ENCODE data around the gene PTPRJ.

PTPRJ gene

GRCh38 chr11:48044577-48044976 lies 64.2 kb downstream of the PTPRJ start:
- no peaks in the 10 kb centered on the region for H3K9me3 ChIP-seq (ENCODE audit: severe bottlenecking)
- H3K36me3 ChIP-seq, result no peaks in the 10 kb centered on the region
- no peak overlapping the region for H3K27ac ChIP-seq
- TF ChIP-seq, protein P1, sequence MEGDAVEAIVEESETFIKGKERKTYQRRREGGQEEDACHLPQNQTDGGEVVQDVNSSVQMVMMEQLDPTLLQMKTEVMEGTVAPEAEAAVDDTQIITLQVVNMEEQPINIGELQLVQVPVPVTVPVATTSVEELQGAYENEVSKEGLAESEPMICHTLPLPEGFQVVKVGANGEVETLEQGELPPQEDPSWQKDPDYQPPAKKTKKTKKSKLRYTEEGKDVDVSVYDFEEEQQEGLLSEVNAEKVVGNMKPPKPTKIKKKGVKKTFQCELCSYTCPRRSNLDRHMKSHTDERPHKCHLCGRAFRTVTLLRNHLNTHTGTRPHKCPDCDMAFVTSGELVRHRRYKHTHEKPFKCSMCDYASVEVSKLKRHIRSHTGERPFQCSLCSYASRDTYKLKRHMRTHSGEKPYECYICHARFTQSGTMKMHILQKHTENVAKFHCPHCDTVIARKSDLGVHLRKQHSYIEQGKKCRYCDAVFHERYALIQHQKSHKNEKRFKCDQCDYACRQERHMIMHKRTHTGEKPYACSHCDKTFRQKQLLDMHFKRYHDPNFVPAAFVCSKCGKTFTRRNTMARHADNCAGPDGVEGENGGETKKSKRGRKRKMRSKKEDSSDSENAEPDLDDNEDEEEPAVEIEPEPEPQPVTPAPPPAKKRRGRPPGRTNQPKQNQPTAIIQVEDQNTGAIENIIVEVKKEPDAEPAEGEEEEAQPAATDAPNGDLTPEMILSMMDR (IDR thresholded peaks at IDR 0.05; ENCODE audit: low read depth, low read length), result no peak
- H3K27me3 ChIP-seq (ENCODE audit: insufficient read depth, low read depth, severe bottlenecking), result no peaks in the 10 kb centered on the region
- DNase-seq, result no peak
- H3K4me3 ChIP-seq (ENCODE audit: low read depth, low read length), result no peak overlapping the region

DNA sequence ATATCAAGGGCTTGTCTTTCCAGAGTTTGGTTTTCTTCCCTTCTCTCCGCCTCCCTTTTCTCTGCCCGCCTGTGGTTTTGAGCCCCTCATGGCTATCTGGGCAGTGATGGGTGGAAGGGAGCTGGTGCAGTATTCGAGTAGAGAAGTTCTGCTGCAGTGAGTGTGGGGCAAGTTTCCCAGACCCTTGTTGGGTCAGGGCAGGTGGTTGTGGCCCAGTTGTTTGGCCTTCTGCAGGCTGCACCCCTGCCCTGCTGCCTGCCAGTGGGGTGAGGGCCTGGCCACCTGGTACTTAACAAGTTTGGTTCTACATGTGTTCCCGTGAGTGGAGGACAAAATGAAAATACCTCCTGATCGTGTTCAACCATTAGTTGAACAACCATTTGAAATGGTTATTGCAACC lies 65.2 kb downstream of the PTPRJ start:
- Histone ChIP-seq H3K27ac (no peak overlapping the region), H3K4me3 (ENCODE audit: low read depth, low read length) (no peak overlapping the region), H3K36me3 (no peaks in the 10 kb centered on the region), H3K27me3 (ENCODE audit: insufficient read depth, low read depth, severe bottlenecking) (no peaks in the 10 kb centered on the region), H3K9me3 (ENCODE audit: severe bottlenecking) (no peaks in the 10 kb centered on the region)
- TF ChIP-seq, protein P1 (IDR thresholded peaks at IDR 0.05; ENCODE audit: low read depth, low read length), result no peak
- DNase-seq, result no peak

GRCh38 chr11:48047616-48048015 lies 67.3 kb downstream of the PTPRJ start:
- no peak for DNase-seq
- Histone ChIP-seq H3K27me3 (ENCODE audit: insufficient read depth, low read depth, severe bottlenecking) (no peaks in the 10 kb centered on the region), H3K27ac (no peak overlapping the region), H3K36me3 (no peaks in the 10 kb centered on the region), H3K9me3 (ENCODE audit: severe bottlenecking) (no peaks in the 10 kb centered on the region), H3K4me3 (ENCODE audit: low read depth, low read length) (no peak overlapping the region)
- TF ChIP-seq, protein P1 (IDR thresholded peaks at IDR 0.05; ENCODE audit: low read depth, low read length), result no peak

DNA sequence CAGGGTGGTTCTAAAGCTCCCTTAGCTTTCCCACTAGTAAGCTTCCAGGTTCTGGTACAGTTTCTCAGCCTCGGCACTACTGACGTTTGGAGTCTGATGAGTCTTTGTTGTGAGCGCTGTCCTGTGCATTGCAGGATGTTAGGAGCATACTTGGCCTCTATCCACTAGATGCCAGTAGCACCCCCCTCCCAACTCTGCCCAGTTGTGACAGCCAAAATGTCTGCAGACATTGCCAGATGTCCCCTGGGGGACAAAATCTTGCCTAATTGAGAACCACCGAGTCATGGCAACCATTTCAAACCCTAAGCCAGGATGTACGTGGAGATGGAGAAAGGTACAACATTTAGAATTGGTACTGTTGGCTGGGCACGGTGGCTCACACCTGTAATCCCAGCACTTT lies 68.7 kb downstream of the PTPRJ start:
- H3K36me3 ChIP-seq, result no peaks in the 10 kb centered on the region
- TF ChIP-seq, protein P1 (IDR thresholded peaks at IDR 0.05; ENCODE audit: low read depth, low read length), result no peak
- DNase-seq, result no peak
- no peak overlapping the region for H3K27ac ChIP-seq
- no peaks in the 10 kb centered on the region for H3K9me3 ChIP-seq (ENCODE audit: severe bottlenecking)
- no peak overlapping the region for H3K4me3 ChIP-seq (ENCODE audit: low read depth, low read length)
- H3K27me3 ChIP-seq (ENCODE audit: insufficient read depth, low read depth, severe bottlenecking), result no peaks in the 10 kb centered on the region

- H3K27me3 ChIP-seq (ENCODE audit: insufficient read depth, low read depth, severe bottlenecking), result no peaks in the 10 kb centered on the region
- DNase-seq, result no peak
- no peak overlapping the region for H3K27ac ChIP-seq
- no peak overlapping the region for H3K4me3 ChIP-seq (ENCODE audit: low read depth, low read length)
- no peaks in the 10 kb centered on the region for H3K9me3 ChIP-seq (ENCODE audit: severe bottlenecking)
- TF ChIP-seq, protein P1 (IDR thresholded peaks at IDR 0.05; ENCODE audit: low read depth, low read length), result no peak
- H3K36me3 ChIP-seq, result no peaks in the 10 kb centered on the region
Measured at GRCh38 chr11:48050304-48050703, 69.9 kb downstream of the PTPRJ start.

- H3K9me3 ChIP-seq (ENCODE audit: severe bottlenecking), result no peaks in the 10 kb centered on the region
- DNase-seq, result no peak
- no peak overlapping the region for H3K27ac ChIP-seq
- H3K27me3 ChIP-seq (ENCODE audit: insufficient read depth, low read depth, severe bottlenecking), result no peaks in the 10 kb centered on the region
- H3K4me3 ChIP-seq (ENCODE audit: low read depth, low read length), result no peak overlapping the region
- TF ChIP-seq, protein P1 (IDR thresholded peaks at IDR 0.05; ENCODE audit: low read depth, low read length), result no peak
- no peaks in the 10 kb centered on the region for H3K36me3 ChIP-seq
Measured at GRCh38 chr11:48051217-48051830, 71.0 kb downstream of the PTPRJ start.

All from WERI-Rb-1 (cell line).